Measurements from ENCODE around the gene RPS24. TPM values are rescaled to one million over a fixed set of nuclear protein-coding genes. Genes with fewer than 3 reads are reported as not detected.

The RPS24 gene
- total and polyA plus RNA-seq, 9 of the 15 experiments (the other 6 are each of a cell fraction or from before 2014, with no cell fraction given), result 1,947 to 7,307 (median 5,944) TPM

- TF ChIP-seq E2F8 (IDR thresholded peaks at IDR 0.05; ENCODE audit: low read depth, partially characterized antibody) (peak; percentile 92), ZNF263 (CRISPR knock-in tag; IDR thresholded peaks at IDR 0.05; ENCODE audit: borderline replicate concordance) (no peak), ARID1B (IDR thresholded peaks at IDR 0.05) (peak; percentile 40), PCBP1 (IDR thresholded peaks at IDR 0.05; ENCODE audit: low read depth, low read length, poor library complexity, severe bottlenecking) (no peak), FOS (IDR thresholded peaks at IDR 0.05; ENCODE audit: extremely low read depth, insufficient read length) (peak; percentile 79), REST (IDR thresholded peaks at IDR 0.05; ENCODE audit: borderline replicate concordance) (peak; percentile 86), REST (CRISPR knock-in tag; IDR thresholded peaks at IDR 0.05; ENCODE audit: low read depth) (0 out of 2 replicates have a peak, but pooled peaks have one; percentile 50), ZNF133 (CRISPR knock-in tag; IDR thresholded peaks at IDR 0.05) (no peak), CEBPB (tag; IDR thresholded peaks at IDR 0.05) (no peak), ZBTB49 (CRISPR knock-in tag; IDR thresholded peaks at IDR 0.05; ENCODE audit: borderline replicate concordance) (no peak), ERF (CRISPR knock-in tag; IDR thresholded peaks at IDR 0.05) (no peak), XRCC5 (IDR thresholded peaks at IDR 0.05; ENCODE audit: low read depth, low read length) (peak; percentile 92), KAT2B (IDR thresholded peaks at IDR 0.05; ENCODE audit: low read depth, low read length) (peak; percentile 78)
Measured at GRCh38 chr10:78029269-78030226, 4.1 kb upstream of the RPS24 start, which contains the start of gene POLR3A (continued).

Data from K562 (cell line).